Measurements from ENCODE around the gene ACOT7. TPM values are rescaled to one million over a fixed set of nuclear protein-coding genes. Genes with fewer than 3 reads are reported as not detected.

Gene ACOT7
- total and polyA plus RNA-seq, 2 donors from 2014 or later: 23.0 to 135 TPM

DNA sequence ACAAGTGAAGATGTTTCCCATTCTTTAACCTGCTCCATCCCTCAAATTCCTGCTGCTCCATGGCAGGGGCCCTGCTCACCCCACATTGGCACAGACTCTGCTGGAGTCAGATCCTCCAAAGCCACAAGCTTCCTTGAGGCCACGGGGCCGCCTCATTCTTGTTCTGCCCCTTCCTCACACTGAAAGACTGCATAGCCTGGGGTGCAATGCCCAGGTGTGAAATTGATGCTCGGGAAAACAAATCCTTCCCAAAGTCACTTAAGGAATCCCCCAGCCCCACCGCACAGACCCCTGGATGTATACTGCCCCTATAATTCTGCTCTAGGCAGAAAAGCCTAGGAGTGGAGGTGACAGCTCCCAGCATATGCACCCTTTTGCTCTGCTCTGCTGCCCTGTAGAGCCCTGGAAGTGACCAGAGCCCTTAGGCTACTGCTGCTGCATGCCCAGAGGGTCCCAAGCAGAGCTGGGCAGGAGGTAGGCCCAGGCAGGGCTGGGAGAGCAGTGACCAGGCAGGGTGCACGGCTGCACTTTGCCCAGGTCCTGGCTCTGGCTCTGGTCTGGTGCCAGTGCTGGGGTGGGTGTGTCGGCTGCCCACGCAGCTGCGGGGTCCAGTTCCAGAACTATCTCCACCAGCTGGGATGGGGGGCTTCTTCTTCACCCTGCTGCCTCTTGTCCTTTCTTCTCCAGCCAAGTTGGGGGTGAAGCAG is 24.5 kb upstream of the ACOT7 start:
- Histone ChIP-seq H3K27ac (ENCODE audit: low read depth in 2 of 2, low read length in 2 of 2) (no peak overlapping the region), H3K36me3 (ENCODE audit: control insufficient read depth in 2 of 3, insufficient read depth in 3 of 3, low read length in 3 of 3) (no peaks in the 10 kb centered on the region), H3K27me3 (ENCODE audit: control insufficient read depth, insufficient read depth, low read length) (peaks cover 20% of the 10 kb centered on the region), H3K4me3 (ENCODE audit: low read length in 3 of 3) (no peak overlapping the region), H3K9ac (ENCODE audit: low read length in 3 of 3) (no peak overlapping the region), H3K4me1 (ENCODE audit: control insufficient read depth in 2 of 3, insufficient read depth in 2 of 3, low read depth in 1 of 3, low read length in 3 of 3) (peaks cover 0 to 10% (median 8%) of the 10 kb centered on the region in 3 donors), H3K9me3 (ENCODE audit: control insufficient read depth in 2 of 3, insufficient read depth in 1 of 3, low read length in 3 of 3) (no peaks in the 10 kb centered on the region)
- FAIRE-seq: no peak
- intact Hi-C loops (cut with DNase I): no loop called here
- TF ChIP-seq, protein P1, sequence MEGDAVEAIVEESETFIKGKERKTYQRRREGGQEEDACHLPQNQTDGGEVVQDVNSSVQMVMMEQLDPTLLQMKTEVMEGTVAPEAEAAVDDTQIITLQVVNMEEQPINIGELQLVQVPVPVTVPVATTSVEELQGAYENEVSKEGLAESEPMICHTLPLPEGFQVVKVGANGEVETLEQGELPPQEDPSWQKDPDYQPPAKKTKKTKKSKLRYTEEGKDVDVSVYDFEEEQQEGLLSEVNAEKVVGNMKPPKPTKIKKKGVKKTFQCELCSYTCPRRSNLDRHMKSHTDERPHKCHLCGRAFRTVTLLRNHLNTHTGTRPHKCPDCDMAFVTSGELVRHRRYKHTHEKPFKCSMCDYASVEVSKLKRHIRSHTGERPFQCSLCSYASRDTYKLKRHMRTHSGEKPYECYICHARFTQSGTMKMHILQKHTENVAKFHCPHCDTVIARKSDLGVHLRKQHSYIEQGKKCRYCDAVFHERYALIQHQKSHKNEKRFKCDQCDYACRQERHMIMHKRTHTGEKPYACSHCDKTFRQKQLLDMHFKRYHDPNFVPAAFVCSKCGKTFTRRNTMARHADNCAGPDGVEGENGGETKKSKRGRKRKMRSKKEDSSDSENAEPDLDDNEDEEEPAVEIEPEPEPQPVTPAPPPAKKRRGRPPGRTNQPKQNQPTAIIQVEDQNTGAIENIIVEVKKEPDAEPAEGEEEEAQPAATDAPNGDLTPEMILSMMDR (IDR thresholded peaks at IDR 0.05; ENCODE audit: borderline replicate concordance, extremely low read depth, insufficient read depth): no peak
- DNase-seq: no peak

DNA sequence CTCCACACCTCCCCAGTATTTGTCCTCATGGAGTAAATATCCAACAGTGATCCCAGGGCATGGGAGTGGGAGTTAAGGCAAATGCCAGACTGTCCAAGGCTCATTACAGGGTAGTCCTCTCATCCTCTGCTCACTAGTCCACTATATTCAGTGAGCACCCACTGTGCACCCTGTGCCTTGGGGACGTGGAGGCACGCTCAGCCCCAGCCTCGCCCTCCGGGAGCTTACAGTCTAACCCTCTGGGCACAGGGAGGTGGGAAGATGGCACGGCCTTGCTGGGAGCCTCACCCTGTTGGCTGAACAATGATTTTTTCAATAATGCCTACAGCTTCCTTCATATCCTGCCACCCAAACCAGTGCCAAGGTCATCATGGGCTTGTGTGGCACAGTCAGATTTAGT is 23.3 kb upstream of the ACOT7 start:
- Histone ChIP-seq H3K4me1 (ENCODE audit: control insufficient read depth in 2 of 3, insufficient read depth in 2 of 3, low read depth in 1 of 3, low read length in 3 of 3) (peaks cover 0 to 7% (median 4%) of the 10 kb centered on the region in 3 donors), H3K36me3 (ENCODE audit: control insufficient read depth in 2 of 3, insufficient read depth in 3 of 3, low read length in 3 of 3) (no peaks in the 10 kb centered on the region), H3K4me3 (ENCODE audit: low read length in 3 of 3) (no peak overlapping the region), H3K9ac (ENCODE audit: low read length in 3 of 3) (no peak overlapping the region), H3K27ac (ENCODE audit: low read depth in 2 of 2, low read length in 2 of 2) (no peak overlapping the region), H3K9me3 (ENCODE audit: control insufficient read depth in 2 of 3, insufficient read depth in 1 of 3, low read length in 3 of 3) (no peaks in the 10 kb centered on the region), H3K27me3 (ENCODE audit: control insufficient read depth, insufficient read depth, low read length) (peaks cover 20% of the 10 kb centered on the region)
- DNase-seq (peak in 1 of 5 donors; percentile 57), FAIRE-seq (no peak)
- TF ChIP-seq, protein P1 (IDR thresholded peaks at IDR 0.05; ENCODE audit: borderline replicate concordance, extremely low read depth, insufficient read depth): no peak
- intact Hi-C loops (cut with DNase I): no loop called here

DNA sequence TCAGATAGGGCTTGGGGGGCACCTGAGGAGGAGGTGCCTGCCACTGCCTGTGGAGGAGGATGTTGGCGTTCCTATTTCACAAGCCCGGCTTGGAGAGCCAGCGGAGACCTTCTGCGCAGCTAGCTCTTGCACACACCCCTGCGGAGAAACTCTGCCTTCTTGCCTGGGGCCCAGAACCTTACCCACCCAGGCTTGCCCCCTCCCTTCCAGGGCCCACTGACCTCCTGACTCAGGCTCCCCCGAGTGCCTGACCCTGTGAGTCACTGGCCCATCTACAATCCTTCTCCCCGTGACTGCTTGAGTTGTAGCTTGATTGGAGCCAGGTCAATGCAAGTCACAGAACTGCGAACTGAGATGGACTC is 22.7 kb upstream of the ACOT7 start:
- TF ChIP-seq, protein P1 (IDR thresholded peaks at IDR 0.05; ENCODE audit: borderline replicate concordance, extremely low read depth, insufficient read depth): no peak
- DNase-seq (no peak), FAIRE-seq (no peak)
- intact Hi-C loops (cut with DNase I): no loop called here
- Histone ChIP-seq H3K27ac (ENCODE audit: low read depth in 2 of 2, low read length in 2 of 2) (no peak overlapping the region), H3K9ac (ENCODE audit: low read length in 3 of 3) (no peak overlapping the region), H3K4me1 (ENCODE audit: control insufficient read depth in 2 of 3, insufficient read depth in 2 of 3, low read depth in 1 of 3, low read length in 3 of 3) (peaks cover 0 to 7% (median 4%) of the 10 kb centered on the region in 3 donors), H3K9me3 (ENCODE audit: control insufficient read depth in 2 of 3, insufficient read depth in 1 of 3, low read length in 3 of 3) (no peaks in the 10 kb centered on the region), H3K4me3 (ENCODE audit: low read length in 3 of 3) (no peak overlapping the region), H3K36me3 (ENCODE audit: control insufficient read depth in 2 of 3, insufficient read depth in 3 of 3, low read length in 3 of 3) (no peaks in the 10 kb centered on the region), H3K27me3 (ENCODE audit: control insufficient read depth, insufficient read depth, low read length) (peaks cover 20% of the 10 kb centered on the region)

Data from kidney (tissue), 14 donors.